ENCODE measurements around the gene MED26. TPM values are rescaled to one million over a fixed set of nuclear protein-coding genes. Genes with fewer than 3 reads are reported as not detected.

MED26 gene
- total RNA-seq, 1 experiment from 2014 or later = 11.4 TPM

DNA sequence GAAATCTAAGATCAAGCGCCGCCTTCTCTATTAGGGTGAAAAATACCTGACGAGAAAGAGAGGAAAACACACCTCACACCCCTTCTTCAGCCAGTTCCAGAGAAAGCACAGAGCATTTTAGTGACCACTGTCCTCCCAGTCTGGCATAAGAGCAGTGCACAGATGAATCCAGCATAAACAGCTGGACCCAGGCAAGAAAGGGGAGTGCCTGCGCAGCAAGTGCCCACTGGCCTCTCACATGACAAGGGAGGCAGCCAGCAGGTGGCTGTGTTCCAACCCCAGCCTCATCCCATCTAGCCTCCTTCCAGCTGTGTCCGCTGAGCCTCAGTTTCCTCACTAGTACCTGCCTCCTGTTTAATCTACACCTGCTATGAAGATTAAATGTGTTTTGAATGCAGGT lies 8.0 kb downstream of the MED26 start:
- no peak overlapping the region for H3K14ac ChIP-seq (ENCODE audit: insufficient read depth, low read length)
- peaks cover 23 to 37% of the 10 kb centered on the region in 2 experiments for H3K4me1 Mint-ChIP-seq
- H3K9me3 Mint-ChIP-seq = no peaks in the 10 kb centered on the region
- no peaks in the 10 kb centered on the region for H3K23me2 ChIP-seq (ENCODE audit: insufficient read length, low read depth, low read length, poor library complexity, severe bottlenecking)
- no peak overlapping the region for H3K4ac ChIP-seq (ENCODE audit: low read depth, low read length)
- DNase-seq = no peak
- no peak overlapping the region for H4K91ac ChIP-seq (ENCODE audit: insufficient read length, low read depth, low read length)
- H4K20me1 ChIP-seq (ENCODE audit: control insufficient read depth, insufficient read depth, insufficient read length) = no peaks in the 10 kb centered on the region
- no peak overlapping the region for H2AK5ac ChIP-seq (ENCODE audit: insufficient read length, low read length)
- H3K27me3 ChIP-seq (ENCODE audit: insufficient read depth, low read length) = no peaks in the 10 kb centered on the region
- no peaks in the 10 kb centered on the region for H3K27me3 Mint-ChIP-seq (ENCODE audit: low read depth)
- no peak overlapping the region for H2BK120ac ChIP-seq (ENCODE audit: low read depth, low read length, poor library complexity, severe bottlenecking)
- H3K36me3 Mint-ChIP-seq (ENCODE audit: insufficient read depth in 1 of 3, low read depth in 3 of 3) = peaks cover 0 to 14% (median 0%) of the 10 kb centered on the region in 3 experiments; a peak in 3 of 7 replicates
- H3K79me1 ChIP-seq (ENCODE audit: insufficient read depth, low read depth, low read length, poor library complexity, severe bottlenecking) = peaks cover 18% of the 10 kb centered on the region
- H3K4me3 Mint-ChIP-seq = no peak overlapping the region; a peak in 1 of 5 replicates
- no peak overlapping the region for H3K56ac ChIP-seq (ENCODE audit: insufficient read length, low read depth, low read length)
- H3K23ac ChIP-seq (ENCODE audit: insufficient read length, low read depth, low read length) = no peak overlapping the region
- no peak overlapping the region for H2AFZ ChIP-seq (ENCODE audit: low read length)
- no CpG with 5 or more reads among the region's 5 CpGs for WGBS (ENCODE audit: extremely low coverage, insufficient read length, low lambda C conversion rate)
- peaks cover 3% of the 10 kb centered on the region; the same call in 1 of the 2 replicates for H3K4me1 ChIP-seq (ENCODE audit: insufficient read depth, low read length)
- no peaks in the 10 kb centered on the region for H3K9me3 ChIP-seq (ENCODE audit: control insufficient read depth, low read depth, low read length)
- no peak overlapping the region for H3K4me2 ChIP-seq (ENCODE audit: insufficient read depth, insufficient read length, low read length)
- H4K8ac ChIP-seq (replicated peaks; ENCODE audit: insufficient read length, low read depth, low read length) = no peak overlapping the region
- H2BK15ac ChIP-seq (ENCODE audit: low read depth, low read length) = no peak overlapping the region
- H3K27ac ChIP-seq (ENCODE audit: insufficient read length, low read depth, low read length) = no peak overlapping the region
- H2BK5ac ChIP-seq (ENCODE audit: insufficient read length, low read length) = no peak overlapping the region
- H3K79me2 ChIP-seq (ENCODE audit: insufficient read depth, low read length) = peaks cover 72% of the 10 kb centered on the region; the same call in 1 of the 2 replicates
- no peak overlapping the region for H2BK12ac ChIP-seq (ENCODE audit: insufficient read length, low read depth, low read length)
- no peak overlapping the region for H4K5ac ChIP-seq (ENCODE audit: insufficient read length, low read depth, low read length)
- H2BK20ac ChIP-seq (ENCODE audit: low read depth, low read length, poor library complexity, severe bottlenecking) = no peak overlapping the region
- H3K18ac ChIP-seq (ENCODE audit: insufficient read length, low read depth, low read length) = no peak overlapping the region
- H3K9ac ChIP-seq (ENCODE audit: extremely low read depth, insufficient read length, low read length) = no peak overlapping the region
- TF ChIP-seq CTCF (conservative IDR thresholded peaks at IDR 0.05) = no peak
- H3K27ac Mint-ChIP-seq = no peak overlapping the region
- H3T11ph ChIP-seq (ENCODE audit: low read length) = no peak overlapping the region
